H9 (cell line): ENCODE data around the gene FKBP4. TPM values are rescaled to one million over a fixed set of nuclear protein-coding genes. Genes with fewer than 3 reads are reported as not detected.

Source experiments
- DNase-seq: peaks from one replicate; pipeline ENCODE4 v3.0.0-alpha.2; 2017
- H2AFZ ChIP-seq: one replicate; pipeline ENCODE4 v1.6.1; 2013; ENCODE audit warnings: mild to moderate bottlenecking, low read length, control low read depth, moderate library complexity
- H2AK5ac ChIP-seq: 2 replicates; pipeline ENCODE4 v1.6.1; 2013; ENCODE audit warnings: low read length, control low read depth, mixed read lengths; ENCODE audit not compliant: insufficient read length
- H2BK120ac ChIP-seq: one replicate; pipeline ENCODE4 v1.6.1; 2013; ENCODE audit warnings: low read depth, mild to moderate bottlenecking, low read length, control low read depth, inconsistent platforms; ENCODE audit not compliant: poor library complexity, severe bottlenecking
- H2BK12ac ChIP-seq: 2 replicates; pipeline ENCODE4 v1.6.1; 2013; ENCODE audit warnings: low read length, control low read depth, mixed read lengths, low read depth; ENCODE audit not compliant: insufficient read length
- H2BK15ac ChIP-seq: 2 replicates; pipeline ENCODE4 v1.6.1; 2013; ENCODE audit warnings: low read depth, low read length, control low read depth
- H2BK20ac ChIP-seq: one replicate; pipeline ENCODE4 v1.6.1; 2013; ENCODE audit warnings: low read depth, mild to moderate bottlenecking, low read length, control low read depth, inconsistent platforms; ENCODE audit not compliant: poor library complexity, severe bottlenecking
- H2BK5ac ChIP-seq: 2 replicates; pipeline ENCODE4 v1.6.1; 2013; ENCODE audit warnings: low read length, control low read depth, mixed read lengths; ENCODE audit not compliant: insufficient read length
- H3K14ac ChIP-seq: 2 replicates; pipeline ENCODE4 v1.6.1; 2013; ENCODE audit warnings: low read length, control low read depth; ENCODE audit not compliant: insufficient read depth
- H3K18ac ChIP-seq: 2 replicates; pipeline ENCODE4 v1.6.1; 2013; ENCODE audit warnings: low read depth, mild to moderate bottlenecking, mixed read lengths, low read length, control low read depth; ENCODE audit not compliant: insufficient read length
- H3K23ac ChIP-seq: 2 replicates; pipeline ENCODE4 v1.6.1; 2013; ENCODE audit warnings: low read length, control low read depth, mixed read lengths, low read depth; ENCODE audit not compliant: insufficient read length
- H3K23me2 ChIP-seq: 2 replicates; pipeline ENCODE4 v1.6.1; 2013; ENCODE audit warnings: low read depth, mild to moderate bottlenecking, mixed read lengths, low read length, control low read depth; ENCODE audit not compliant: insufficient read length, poor library complexity, severe bottlenecking
- H3K27ac ChIP-seq: 2 replicates; pipeline ENCODE4 v1.5.1; 2013; ENCODE audit warnings: low read length, control low read depth, mixed read lengths, low read depth; ENCODE audit not compliant: insufficient read length
- H3K27me3 ChIP-seq: 2 replicates; pipeline ENCODE4 v1.6.1; 2013; ENCODE audit warnings: low read length, control low read depth, inconsistent platforms; ENCODE audit not compliant: insufficient read depth
- H3K4ac ChIP-seq: 2 replicates; pipeline ENCODE4 v1.6.1; 2013; ENCODE audit warnings: low read depth, mild to moderate bottlenecking, control low read depth, inconsistent platforms, low read length, moderate library complexity
- H3K4me1 ChIP-seq: 2 replicates; pipeline ENCODE4 v1.6.1; 2013; ENCODE audit warnings: low read length, control low read depth, inconsistent platforms; ENCODE audit not compliant: insufficient read depth
- H3K4me2 ChIP-seq: 2 replicates; pipeline ENCODE4 v1.6.1; 2013; ENCODE audit warnings: low read length, control low read depth, mixed read lengths; ENCODE audit not compliant: insufficient read length, insufficient read depth
- H3K56ac ChIP-seq: 2 replicates; pipeline ENCODE4 v1.6.1; 2013; ENCODE audit warnings: low read depth, mild to moderate bottlenecking, mixed read lengths, low read length, control low read depth; ENCODE audit not compliant: insufficient read length
- H3K79me1 ChIP-seq: 2 replicates; pipeline ENCODE4 v1.6.1; 2013; ENCODE audit warnings: low read depth, mild to moderate bottlenecking, moderate library complexity, low read length, control low read depth, inconsistent platforms; ENCODE audit not compliant: insufficient read depth, poor library complexity, severe bottlenecking
- H3K79me2 ChIP-seq: 2 replicates; pipeline ENCODE4 v1.6.1; 2013; ENCODE audit warnings: low read length, control low read depth, inconsistent platforms; ENCODE audit not compliant: insufficient read depth
- H3K9ac ChIP-seq: 2 replicates; pipeline ENCODE4 v1.6.1; 2013; ENCODE audit warnings: low read length, control low read depth, mixed read lengths; ENCODE audit not compliant: insufficient read length; ENCODE audit errors: extremely low read depth
- H3K9me3 ChIP-seq: one replicate; pipeline ENCODE4 v1.6.1; 2013; ENCODE audit warnings: low read depth, low read length, inconsistent platforms; ENCODE audit not compliant: control insufficient read depth
- H3T11ph ChIP-seq: one replicate; pipeline ENCODE4 v1.6.1; 2013; ENCODE audit warnings: mild to moderate bottlenecking, low read length, control low read depth, inconsistent platforms
- H4K20me1 ChIP-seq: one replicate; pipeline ENCODE4 v1.6.1; 2013; ENCODE audit not compliant: control insufficient read depth, insufficient read length, insufficient read depth
- H4K5ac ChIP-seq: 2 replicates; pipeline ENCODE4 v1.6.1; 2013; ENCODE audit warnings: low read depth, mild to moderate bottlenecking, mixed read lengths, low read length, control low read depth; ENCODE audit not compliant: insufficient read length
- H4K8ac ChIP-seq: replicated peaks from 2 replicates; pipeline ENCODE4 v1.6.1; 2013; ENCODE audit warnings: low read length, control low read depth, mixed read lengths, low read depth; ENCODE audit not compliant: insufficient read length
- H4K91ac ChIP-seq: 2 replicates; pipeline ENCODE4 v1.6.1; 2013; ENCODE audit warnings: low read depth, mild to moderate bottlenecking, moderate library complexity, mixed read lengths, low read length, control low read depth; ENCODE audit not compliant: insufficient read length
- H3K27ac Mint-ChIP-seq, 3 experiments: 2 replicates in 2 of 3; 3 replicates in 1 of 3; pipeline ENCODE4 v1.8.0; 2020 to 2021; ENCODE audit warnings: mixed read lengths in 3 of 3, mild to moderate bottlenecking in 1 of 3, moderate library complexity in 1 of 3
- H3K27me3 Mint-ChIP-seq: 2 replicates; pipeline ENCODE4 v1.8.0; 2021; ENCODE audit warnings: low read depth, mild to moderate bottlenecking, moderate library complexity, mixed read lengths
- H3K36me3 Mint-ChIP-seq, 3 experiments: 2 replicates in 2 of 3; 3 replicates in 1 of 3; pipeline ENCODE4 v1.8.0; 2020 to 2021; ENCODE audit warnings: low read depth in 3 of 3, mixed read lengths in 3 of 3; ENCODE audit not compliant: insufficient read depth in 1 of 3
- H3K4me1 Mint-ChIP-seq, 2 experiments: 2 replicates each; pipeline ENCODE4 v1.8.0; 2020; ENCODE audit warnings: mixed read lengths in 2 of 2
- H3K4me3 Mint-ChIP-seq, 2 experiments: 2 replicates in 1 of 2; 3 replicates in 1 of 2; pipeline ENCODE4 v1.8.0; 2020 to 2021; ENCODE audit warnings: mild to moderate bottlenecking in 2 of 2, mixed read lengths in 2 of 2, moderate library complexity in 1 of 2
- H3K9me3 Mint-ChIP-seq, 2 experiments: 2 replicates in 1 of 2; 3 replicates in 1 of 2; pipeline ENCODE4 v1.8.0; 2020; ENCODE audit warnings: mild to moderate bottlenecking in 2 of 2, mixed read lengths in 2 of 2, moderate library complexity in 1 of 2
- CTCF ChIP-seq: fragments of 200-600 bp; sonication (generic); conservative IDR thresholded peaks from 3 replicates; pipeline ENCODE4 v1.8.0; 2021; ENCODE audit warnings: antibody characterized with exemption, mild to moderate bottlenecking
- WGBS: extraction: QIAGEN DNeasy Blood & Tissue Kit; methylation state at CpG from one replicate; pipeline ENCODE4 v1.1.7; 2013; ENCODE audit warnings: missing lambda C conversion rate, low lambda C conversion rate, mixed read lengths; ENCODE audit not compliant: insufficient read length; ENCODE audit errors: extremely low coverage; 5-methylcytosine and 5-hydroxymethylcytosine counted together
- total RNA-seq: library from RNA; stranded (reverse); gene quantifications from 2 replicates; pipeline ENCODE4 v1.2.1, GENCODE V29; 2021

Gene FKBP4
- total RNA-seq, 1 experiment from 2014 or later: 221 TPM

- Histone ChIP-seq H2BK120ac (no peak overlapping the region), H2BK12ac (no peak overlapping the region), H3K18ac (no peak overlapping the region), H3T11ph (no peak overlapping the region), H3K23me2 (no peaks in the 10 kb centered on the region), H3K27ac (no peak overlapping the region), H2BK5ac (no peak overlapping the region), H2BK20ac (no peak overlapping the region), H3K9ac (no peak overlapping the region), H3K23ac (no peak overlapping the region), H3K9me3 (no peaks in the 10 kb centered on the region), H2BK15ac (no peak overlapping the region), H4K91ac (no peak overlapping the region), H3K4me2 (no peak overlapping the region), H2AFZ (no peak overlapping the region), H3K27me3 (no peaks in the 10 kb centered on the region), H4K8ac (no peak overlapping the region), H3K56ac (no peak overlapping the region), H4K5ac (no peak overlapping the region), H3K4ac (no peak overlapping the region), H3K4me1 (no peaks in the 10 kb centered on the region), H3K14ac (no peak overlapping the region), H3K79me2 (no peaks in the 10 kb centered on the region), H4K20me1 (no peaks in the 10 kb centered on the region), H3K79me1 (no peaks in the 10 kb centered on the region), H2AK5ac (no peak overlapping the region)
- DNase-seq: no peak
- WGBS: no CpG with 5 or more reads among the region's 8 CpGs
- Mint-ChIP-seq H3K4me1 (peaks cover 17 to 29% of the 10 kb centered on the region in 2 experiments), H3K27ac (no peak overlapping the region), H3K9me3 (no peaks in the 10 kb centered on the region), H3K27me3 (no peaks in the 10 kb centered on the region), H3K4me3 (no peak overlapping the region), H3K36me3 (peaks cover 1 to 18% (median 15%) of the 10 kb centered on the region in 3 experiments; a peak in 4 of 7 replicates)
- TF ChIP-seq CTCF: no peak
These were observed 41.8 kb downstream of the FKBP4 start for GRCh38 chr12:2836574-2836973.
